ENCODE results near the gene EIF5A. TPM values are rescaled to one million over a fixed set of nuclear protein-coding genes. Genes with fewer than 3 reads are reported as not detected.
A peak's percentile ranks its signal among the peaks of the same experiment; 100 is the strongest.

The EIF5A gene
- polyA plus RNA-seq, 3 donors: 465 to 511 (median 485) TPM

- Histone ChIP-seq H3K27me3 (ENCODE audit: control insufficient read depth in 2 of 2, insufficient read depth in 2 of 2, low read length in 2 of 2) (no peaks in the 10 kb centered on the region), H2AFZ (ENCODE audit: insufficient read depth, low read depth, low read length, poor library complexity, severe bottlenecking) (no peak overlapping the region), H4K20me1 (ENCODE audit: insufficient read depth, low read length) (peaks cover 40% of the 10 kb centered on the region), H3K36me3 (replicated peaks in 1 of 2; ENCODE audit: control insufficient read depth in 1 of 2, insufficient read depth in 2 of 2, low read length in 2 of 2) (peaks cover 46 to 57% of the 10 kb centered on the region in 2 donors), H3K9me3 (replicated peaks in 1 of 2; ENCODE audit: control insufficient read depth in 1 of 2, insufficient read depth in 1 of 2, low read length in 2 of 2) (no peaks in the 10 kb centered on the region), H3K27ac (ENCODE audit: low read depth in 1 of 2, low read length in 2 of 2) (no peak overlapping the region), H3K4me2 (replicated peaks; ENCODE audit: extremely low read depth, low read length, poor library complexity, severe bottlenecking) (no peak overlapping the region), H3K79me2 (ENCODE audit: insufficient read depth, low read length) (no peaks in the 10 kb centered on the region), H3K4me1 (ENCODE audit: control insufficient read depth in 1 of 2, insufficient read depth in 2 of 2, low read length in 2 of 2) (peaks cover 21 to 31% of the 10 kb centered on the region in 2 donors), H3K9ac (ENCODE audit: insufficient read depth, low read length, poor library complexity, severe bottlenecking) (no peak overlapping the region), H3K4me3 (replicated peaks in 1 of 3; ENCODE audit: low read depth in 2 of 3, low read length in 3 of 3) (no peak overlapping the region)
- no peak for DNase-seq
- Mint-ChIP-seq H3K36me3 (peaks cover 42 to 58% of the 10 kb centered on the region in 2 donors), H3K4me1 (peaks cover 24% of the 10 kb centered on the region), H3K27ac (peak overlapping the region in 1 of 7 donors; percentile 28), H3K27me3 (ENCODE audit: low read depth in 3 of 3) (no peaks in the 10 kb centered on the region), H3K9me3 (no peaks in the 10 kb centered on the region), H3K4me3 (no peak overlapping the region)
- TF ChIP-seq, protein P1, sequence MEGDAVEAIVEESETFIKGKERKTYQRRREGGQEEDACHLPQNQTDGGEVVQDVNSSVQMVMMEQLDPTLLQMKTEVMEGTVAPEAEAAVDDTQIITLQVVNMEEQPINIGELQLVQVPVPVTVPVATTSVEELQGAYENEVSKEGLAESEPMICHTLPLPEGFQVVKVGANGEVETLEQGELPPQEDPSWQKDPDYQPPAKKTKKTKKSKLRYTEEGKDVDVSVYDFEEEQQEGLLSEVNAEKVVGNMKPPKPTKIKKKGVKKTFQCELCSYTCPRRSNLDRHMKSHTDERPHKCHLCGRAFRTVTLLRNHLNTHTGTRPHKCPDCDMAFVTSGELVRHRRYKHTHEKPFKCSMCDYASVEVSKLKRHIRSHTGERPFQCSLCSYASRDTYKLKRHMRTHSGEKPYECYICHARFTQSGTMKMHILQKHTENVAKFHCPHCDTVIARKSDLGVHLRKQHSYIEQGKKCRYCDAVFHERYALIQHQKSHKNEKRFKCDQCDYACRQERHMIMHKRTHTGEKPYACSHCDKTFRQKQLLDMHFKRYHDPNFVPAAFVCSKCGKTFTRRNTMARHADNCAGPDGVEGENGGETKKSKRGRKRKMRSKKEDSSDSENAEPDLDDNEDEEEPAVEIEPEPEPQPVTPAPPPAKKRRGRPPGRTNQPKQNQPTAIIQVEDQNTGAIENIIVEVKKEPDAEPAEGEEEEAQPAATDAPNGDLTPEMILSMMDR (IDR thresholded peaks at IDR 0.05): no peak
- 93% methylated on average over 9 of the region's 19 CpGs for WGBS (ENCODE audit: insufficient coverage)
- intact Hi-C loops (cut with micrococcal nuclease): no loop called here
Observed at GRCh38 chr17:7347630-7348477, 40.4 kb downstream of the EIF5A start.

GRCh38 chr17:7348478-7349242 lies 41.2 kb downstream of the EIF5A start:
- Mint-ChIP-seq H3K36me3 (peaks cover 34 to 50% of the 10 kb centered on the region in 2 donors), H3K27me3 (ENCODE audit: low read depth in 3 of 3) (no peaks in the 10 kb centered on the region), H3K4me3 (no peak overlapping the region), H3K4me1 (peaks cover 30% of the 10 kb centered on the region), H3K9me3 (no peaks in the 10 kb centered on the region), H3K27ac (peak overlapping the region in 3 of 7 donors; percentile 9 to 81 (median 53))
- Histone ChIP-seq H3K9ac (ENCODE audit: insufficient read depth, low read length, poor library complexity, severe bottlenecking) (no peak overlapping the region), H4K20me1 (ENCODE audit: insufficient read depth, low read length) (peaks cover 44% of the 10 kb centered on the region), H3K4me3 (replicated peaks in 1 of 3; ENCODE audit: low read depth in 2 of 3, low read length in 3 of 3) (no peak overlapping the region), H3K4me1 (ENCODE audit: control insufficient read depth in 1 of 2, insufficient read depth in 2 of 2, low read length in 2 of 2) (peaks cover 28 to 39% of the 10 kb centered on the region in 2 donors), H3K4me2 (replicated peaks; ENCODE audit: extremely low read depth, low read length, poor library complexity, severe bottlenecking) (no peak overlapping the region), H3K27ac (ENCODE audit: low read depth in 1 of 2, low read length in 2 of 2) (no peak overlapping the region), H3K9me3 (replicated peaks in 1 of 2; ENCODE audit: control insufficient read depth in 1 of 2, insufficient read depth in 1 of 2, low read length in 2 of 2) (no peaks in the 10 kb centered on the region), H3K27me3 (ENCODE audit: control insufficient read depth in 2 of 2, insufficient read depth in 2 of 2, low read length in 2 of 2) (no peaks in the 10 kb centered on the region), H2AFZ (ENCODE audit: insufficient read depth, low read depth, low read length, poor library complexity, severe bottlenecking) (no peak overlapping the region), H3K79me2 (ENCODE audit: insufficient read depth, low read length) (no peaks in the 10 kb centered on the region), H3K36me3 (replicated peaks in 1 of 2; ENCODE audit: control insufficient read depth in 1 of 2, insufficient read depth in 2 of 2, low read length in 2 of 2) (peaks cover 37 to 49% of the 10 kb centered on the region in 2 donors)
- TF ChIP-seq, protein P1 (IDR thresholded peaks at IDR 0.05): no peak
- no peak for DNase-seq
- 95% methylated on average over 9 of the region's 19 CpGs for WGBS (ENCODE audit: insufficient coverage)
- intact Hi-C loops (cut with micrococcal nuclease): no loop called here

Measured in CD14-positive monocyte (primary cell).